ENCODE measurements around the gene ACTL7B. TPM values are rescaled to one million over a fixed set of nuclear protein-coding genes. Genes with fewer than 3 reads are reported as not detected.

Gene ACTL7B
- total and polyA plus RNA-seq, 2 of the 4 experiments (the other 2 are of a cell fraction): not detected

- H3K79me1 ChIP-seq (ENCODE audit: low read depth in 1 of 2, low read length in 2 of 2): no peaks in the 10 kb centered on the region
- dilution Hi-C loops (cut with HindIII; ENCODE audit: low sequenced_read_pairs, unreplicated experiment) (no loop called here), in situ Hi-C loops (cut with MboI; ENCODE audit: low sequenced_read_pairs) (no loop called here), intact Hi-C loops (cut with micrococcal nuclease) (no loop called here)
- H3K9ac ChIP-seq (ENCODE audit: low read depth, low read length): no peak overlapping the region
- ATAC-seq (ENCODE audit: low read depth) (no peak), DNase-seq (no peak)
- no peak overlapping the region for H3K4me2 ChIP-seq (ENCODE audit: low read depth, low read length)
- no peaks in the 10 kb centered on the region for H4K20me1 ChIP-seq (ENCODE audit: insufficient read depth, low read length)
- BruUV-seq (replicated peaks): no TSS peak
- no peaks in the 10 kb centered on the region for H3K9me1 ChIP-seq (ENCODE audit: insufficient read depth, low read length)
- H4K91ac ChIP-seq (ENCODE audit: insufficient read depth, low read depth, low read length): no peak overlapping the region
- no peaks in the 10 kb centered on the region for H3K36me3 ChIP-seq (ENCODE audit: control insufficient read depth, insufficient read depth, low read length)
- peaks cover 8% of the 10 kb centered on the region for H3K27me3 ChIP-seq (ENCODE audit: control insufficient read depth, insufficient read depth, low read length)
- no peak overlapping the region for H4K8ac ChIP-seq (ENCODE audit: low read depth in 2 of 2, low read length in 2 of 2)
- WGBS, 2 experiments (ENCODE audit: extremely low coverage in 2 of 2, insufficient read length in 1 of 2): no CpG with 5 or more reads among the region's 3 CpGs
- H2AK9ac ChIP-seq (replicated peaks; ENCODE audit: low read depth, low read length, poor library complexity): no peak overlapping the region
- CTCF ChIA-PET: no interaction called here
- H2AK5ac ChIP-seq (ENCODE audit: low read depth, low read length): no peak overlapping the region
- H2BK15ac ChIP-seq (ENCODE audit: low read depth, low read length): no peak overlapping the region
- TF ChIP-seq RFX5 (IDR thresholded peaks at IDR 0.05; ENCODE audit: low read depth, low read length): no peak
- TF ChIP-seq CTCF (conservative IDR thresholded peaks at IDR 0.05; ENCODE audit: low read depth, low read length): no peak
- TF ChIP-seq NFE2L2 (IDR thresholded peaks at IDR 0.05; ENCODE audit: low read depth, low read length): no peak
- TF ChIP-seq, protein P1, sequence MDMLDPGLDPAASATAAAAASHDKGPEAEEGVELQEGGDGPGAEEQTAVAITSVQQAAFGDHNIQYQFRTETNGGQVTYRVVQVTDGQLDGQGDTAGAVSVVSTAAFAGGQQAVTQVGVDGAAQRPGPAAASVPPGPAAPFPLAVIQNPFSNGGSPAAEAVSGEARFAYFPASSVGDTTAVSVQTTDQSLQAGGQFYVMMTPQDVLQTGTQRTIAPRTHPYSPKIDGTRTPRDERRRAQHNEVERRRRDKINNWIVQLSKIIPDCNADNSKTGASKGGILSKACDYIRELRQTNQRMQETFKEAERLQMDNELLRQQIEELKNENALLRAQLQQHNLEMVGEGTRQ (IDR thresholded peaks at IDR 0.05; ENCODE audit: low read depth, low read length): no peak
- TF ChIP-seq CHD1 (IDR thresholded peaks at IDR 0.05; ENCODE audit: low read depth, low read length): no peak
- no peak for TF ChIP-seq RAD21 (IDR thresholded peaks at IDR 0.05; ENCODE audit: low read length)
- no peak for TF ChIP-seq MAZ (IDR thresholded peaks at IDR 0.05; ENCODE audit: borderline replicate concordance, low read depth, low read length)
- no peak for TF ChIP-seq RCOR1 (IDR thresholded peaks at IDR 0.05; ENCODE audit: insufficient replicate concordance, low read length)
- TF ChIP-seq MXI1 (IDR thresholded peaks at IDR 0.05; ENCODE audit: borderline replicate concordance, low read depth, low read length): no peak
- no peak for TF ChIP-seq SMC3 (IDR thresholded peaks at IDR 0.05; ENCODE audit: low read depth, low read length)
- no peak for TF ChIP-seq CEBPB (IDR thresholded peaks at IDR 0.05; ENCODE audit: low read depth, low read length)
- TF ChIP-seq MAFK (IDR thresholded peaks at IDR 0.05; ENCODE audit: low read depth, low read length): no peak
- TF ChIP-seq FOS (IDR thresholded peaks at IDR 0.05; ENCODE audit: low read depth, low read length): no peak
- TF ChIP-seq, protein P2, sequence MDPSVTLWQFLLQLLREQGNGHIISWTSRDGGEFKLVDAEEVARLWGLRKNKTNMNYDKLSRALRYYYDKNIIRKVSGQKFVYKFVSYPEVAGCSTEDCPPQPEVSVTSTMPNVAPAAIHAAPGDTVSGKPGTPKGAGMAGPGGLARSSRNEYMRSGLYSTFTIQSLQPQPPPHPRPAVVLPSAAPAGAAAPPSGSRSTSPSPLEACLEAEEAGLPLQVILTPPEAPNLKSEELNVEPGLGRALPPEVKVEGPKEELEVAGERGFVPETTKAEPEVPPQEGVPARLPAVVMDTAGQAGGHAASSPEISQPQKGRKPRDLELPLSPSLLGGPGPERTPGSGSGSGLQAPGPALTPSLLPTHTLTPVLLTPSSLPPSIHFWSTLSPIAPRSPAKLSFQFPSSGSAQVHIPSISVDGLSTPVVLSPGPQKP (IDR thresholded peaks at IDR 0.05; ENCODE audit: borderline replicate concordance, low read depth, low read length): no peak
- no peak for TF ChIP-seq BHLHE40 (IDR thresholded peaks at IDR 0.05; ENCODE audit: low read depth, low read length)
- no peak for TF ChIP-seq POLR2A (IDR thresholded peaks at IDR 0.05; ENCODE audit: low read depth, low read length)
- no peak overlapping the region for H3K18ac ChIP-seq (ENCODE audit: low read depth, low read length)
- H3K4me3 ChIP-seq (ENCODE audit: insufficient read depth, low read depth, low read length): no peak overlapping the region
- H3K4me1 ChIP-seq (ENCODE audit: control insufficient read depth, insufficient read depth, low read length): no peaks in the 10 kb centered on the region
- no peak overlapping the region for H2AFZ ChIP-seq (replicated peaks; ENCODE audit: low read length, poor library complexity)
- no peak overlapping the region for H3K56ac ChIP-seq (ENCODE audit: extremely low read depth, insufficient read depth, low read length)
- H2BK5ac ChIP-seq (ENCODE audit: low read depth, low read length, poor library complexity, severe bottlenecking): no peak overlapping the region
- POLR2A ChIA-PET (ENCODE audit: unreplicated experiment): no interaction called here
- no peak overlapping the region for H2BK20ac ChIP-seq (ENCODE audit: low read depth, low read length)
- H4K5ac ChIP-seq (ENCODE audit: low read depth, low read length): no peak overlapping the region
- H3K27ac ChIP-seq (ENCODE audit: insufficient read depth, low read length): no peak overlapping the region
- no peak overlapping the region for H3K4ac ChIP-seq (ENCODE audit: low read depth, low read length)
- H3K14ac ChIP-seq (replicated peaks; ENCODE audit: low read depth, low read length): no peak overlapping the region
- no peaks in the 10 kb centered on the region for H3K9me3 ChIP-seq (ENCODE audit: control insufficient read depth, insufficient read depth, low read length)
- no peak overlapping the region for H3K23ac ChIP-seq (ENCODE audit: low read depth, low read length)
- no peak overlapping the region for H2BK120ac ChIP-seq (ENCODE audit: low read depth, low read length)
Measured at GRCh38 chr9:108854094-108854493, 1.7 kb downstream of the ACTL7B start.

Measured in IMR-90 (cell line).